ENCODE data around the gene CSMD2. TPM values are rescaled to one million over a fixed set of nuclear protein-coding genes. Genes with fewer than 3 reads are reported as not detected.

Gene CSMD2
- total RNA-seq, 2 experiments from 2014 or later = not detected

DNA sequence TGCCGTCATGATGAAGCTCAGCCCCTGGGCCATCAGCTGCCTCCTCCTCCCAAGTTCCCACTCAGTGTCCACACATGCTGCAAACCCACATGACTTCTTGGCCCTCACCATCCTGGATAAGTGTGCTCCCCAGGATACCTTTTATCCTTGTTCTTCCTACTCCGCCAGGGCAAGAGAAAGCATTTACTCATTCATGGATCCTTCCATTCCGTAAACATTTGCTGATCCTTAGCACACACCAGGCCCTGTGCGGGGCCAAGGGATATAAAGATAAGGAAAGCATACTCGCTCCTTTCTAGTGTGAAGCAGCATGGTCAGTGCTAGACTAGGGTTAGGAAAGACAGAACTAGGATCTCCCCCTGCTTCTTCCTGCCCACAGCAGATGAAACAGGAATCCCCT, 423.3 kb downstream of the CSMD2 start:
- TF ChIP-seq, protein P1, sequence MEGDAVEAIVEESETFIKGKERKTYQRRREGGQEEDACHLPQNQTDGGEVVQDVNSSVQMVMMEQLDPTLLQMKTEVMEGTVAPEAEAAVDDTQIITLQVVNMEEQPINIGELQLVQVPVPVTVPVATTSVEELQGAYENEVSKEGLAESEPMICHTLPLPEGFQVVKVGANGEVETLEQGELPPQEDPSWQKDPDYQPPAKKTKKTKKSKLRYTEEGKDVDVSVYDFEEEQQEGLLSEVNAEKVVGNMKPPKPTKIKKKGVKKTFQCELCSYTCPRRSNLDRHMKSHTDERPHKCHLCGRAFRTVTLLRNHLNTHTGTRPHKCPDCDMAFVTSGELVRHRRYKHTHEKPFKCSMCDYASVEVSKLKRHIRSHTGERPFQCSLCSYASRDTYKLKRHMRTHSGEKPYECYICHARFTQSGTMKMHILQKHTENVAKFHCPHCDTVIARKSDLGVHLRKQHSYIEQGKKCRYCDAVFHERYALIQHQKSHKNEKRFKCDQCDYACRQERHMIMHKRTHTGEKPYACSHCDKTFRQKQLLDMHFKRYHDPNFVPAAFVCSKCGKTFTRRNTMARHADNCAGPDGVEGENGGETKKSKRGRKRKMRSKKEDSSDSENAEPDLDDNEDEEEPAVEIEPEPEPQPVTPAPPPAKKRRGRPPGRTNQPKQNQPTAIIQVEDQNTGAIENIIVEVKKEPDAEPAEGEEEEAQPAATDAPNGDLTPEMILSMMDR (IDR thresholded peaks at IDR 0.05) = no peak
- no peaks in the 10 kb centered on the region for H3K4me1 ChIP-seq (ENCODE audit: insufficient read depth, low read length)
- no peak for ATAC-seq (ENCODE audit: poor library complexity)
- Mint-ChIP-seq H3K4me3 (no peak overlapping the region), H3K36me3 (ENCODE audit: low read depth) (no peaks in the 10 kb centered on the region), H3K4me1 (ENCODE audit: low read depth) (no peaks in the 10 kb centered on the region), H3K27ac (no peak overlapping the region), H3K9me3 (no peaks in the 10 kb centered on the region), H3K27me3 (peaks cover 32% of the 10 kb centered on the region)
- CTCF ChIA-PET = no interaction called here
- H3K36me3 ChIP-seq (ENCODE audit: insufficient read depth, low read length) = no peaks in the 10 kb centered on the region
- H3K9me3 ChIP-seq (ENCODE audit: control insufficient read depth in 1 of 2, insufficient read depth in 1 of 2, low read length in 2 of 2) = peaks cover 0 to 17% of the 10 kb centered on the region in 2 experiments
- H3K27ac ChIP-seq (ENCODE audit: low read depth in 1 of 2, low read length in 2 of 2) = no peak overlapping the region
- DNase-seq = no peak
- intact Hi-C loops (cut with DNase I, micrococcal nuclease) = no loop called here
- H3K4me3 ChIP-seq (ENCODE audit: low read length) = no peak overlapping the region
- peaks cover 3 to 8% of the 10 kb centered on the region in 2 experiments for H3K27me3 ChIP-seq (ENCODE audit: control insufficient read depth in 1 of 2, insufficient read depth in 2 of 2, low read length in 2 of 2)
- POLR2A ChIA-PET = no interaction called here

DNA sequence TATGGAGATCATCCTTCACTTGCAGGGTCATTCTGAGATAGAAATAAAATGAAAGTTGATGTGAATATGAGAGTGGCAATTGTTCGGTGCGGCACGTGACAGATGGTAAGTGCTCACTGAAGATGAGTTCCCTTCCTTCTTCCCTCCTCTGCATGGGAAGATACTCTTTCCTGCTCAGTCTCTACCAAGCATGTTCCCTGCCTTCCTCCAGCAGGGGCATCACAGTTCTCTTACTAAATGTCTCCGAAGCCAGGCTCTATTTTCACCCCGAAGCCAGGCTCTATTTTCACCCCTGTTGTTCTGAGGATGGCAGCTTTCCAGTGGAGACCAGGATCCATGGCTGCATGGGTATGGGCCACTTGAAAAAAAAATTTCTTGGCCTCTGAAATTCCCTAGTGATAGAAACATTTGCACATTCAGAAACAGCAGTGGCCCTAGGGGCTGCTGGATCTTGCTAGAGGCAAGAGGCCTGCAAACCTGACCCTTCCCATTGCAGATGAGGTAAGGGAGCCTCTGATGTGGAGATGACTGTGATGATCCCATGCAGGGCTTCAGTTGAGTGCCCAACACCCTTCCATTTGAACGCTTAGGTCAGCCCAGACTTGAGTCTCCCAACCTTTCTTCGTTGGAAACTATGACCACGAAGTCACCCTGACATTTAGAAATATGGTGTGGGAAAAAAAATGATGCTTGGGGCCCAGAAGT, 424.8 kb downstream of the CSMD2 start:
- no peaks in the 10 kb centered on the region for H3K9me3 Mint-ChIP-seq
- CTCF ChIA-PET = no interaction called here
- Histone ChIP-seq H3K4me1 (ENCODE audit: insufficient read depth, low read length) (no peaks in the 10 kb centered on the region), H3K27me3 (ENCODE audit: control insufficient read depth in 1 of 2, insufficient read depth in 2 of 2, low read length in 2 of 2) (peaks cover 0 to 3% of the 10 kb centered on the region in 2 experiments), H3K27ac (ENCODE audit: low read depth in 1 of 2, low read length in 2 of 2) (no peak overlapping the region), H3K36me3 (ENCODE audit: insufficient read depth, low read length) (no peaks in the 10 kb centered on the region), H3K9me3 (ENCODE audit: control insufficient read depth in 1 of 2, insufficient read depth in 1 of 2, low read length in 2 of 2) (peaks cover 0 to 17% of the 10 kb centered on the region in 2 experiments), H3K4me3 (ENCODE audit: low read length) (no peak overlapping the region)
- H3K36me3 Mint-ChIP-seq (ENCODE audit: low read depth) = no peaks in the 10 kb centered on the region
- DNase-seq (no peak), ATAC-seq (ENCODE audit: poor library complexity) (no peak)
- H3K4me1 Mint-ChIP-seq (ENCODE audit: low read depth) = no peaks in the 10 kb centered on the region
- peaks cover 31% of the 10 kb centered on the region for H3K27me3 Mint-ChIP-seq
- POLR2A ChIA-PET = no interaction called here
- intact Hi-C loops (cut with DNase I, micrococcal nuclease) = no loop called here
- H3K4me3 Mint-ChIP-seq = no peak overlapping the region
- TF ChIP-seq, protein P1 (IDR thresholded peaks at IDR 0.05) = no peak
- H3K27ac Mint-ChIP-seq = no peak overlapping the region

DNA sequence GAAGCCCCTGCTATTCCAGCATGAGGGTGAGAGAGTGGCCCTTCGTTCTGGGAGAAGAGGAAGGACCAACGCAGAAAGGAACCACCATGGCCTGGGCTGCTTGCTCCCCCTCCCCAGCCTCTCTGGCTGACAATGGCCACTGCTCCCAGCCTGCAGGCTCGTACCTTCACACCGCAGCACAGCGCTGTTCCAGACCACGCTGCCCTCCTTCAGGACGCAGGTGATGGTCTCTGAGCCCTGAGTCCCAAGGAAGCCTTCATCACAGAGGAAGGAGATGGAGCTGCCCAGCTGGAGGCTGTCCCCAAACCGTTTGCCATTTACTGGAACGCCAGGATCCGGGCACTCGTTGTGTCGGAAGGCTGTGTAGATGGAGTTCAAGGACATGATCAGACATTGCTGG, 426.1 kb downstream of the CSMD2 start:
- Mint-ChIP-seq H3K4me3 (no peak overlapping the region), H3K27ac (no peak overlapping the region), H3K4me1 (ENCODE audit: low read depth) (no peaks in the 10 kb centered on the region), H3K36me3 (ENCODE audit: low read depth) (no peaks in the 10 kb centered on the region), H3K27me3 (peaks cover 37% of the 10 kb centered on the region), H3K9me3 (no peaks in the 10 kb centered on the region)
- H3K9me3 ChIP-seq (ENCODE audit: control insufficient read depth in 1 of 2, insufficient read depth in 1 of 2, low read length in 2 of 2) = peaks cover 0 to 17% of the 10 kb centered on the region in 2 experiments
- TF ChIP-seq, protein P1 (IDR thresholded peaks at IDR 0.05) = no peak
- peaks cover 0 to 3% of the 10 kb centered on the region in 2 experiments for H3K27me3 ChIP-seq (ENCODE audit: control insufficient read depth in 1 of 2, insufficient read depth in 2 of 2, low read length in 2 of 2)
- ChIA-PET CTCF (no interaction called here), POLR2A (no interaction called here)
- H3K36me3 ChIP-seq (ENCODE audit: insufficient read depth, low read length) = no peaks in the 10 kb centered on the region
- H3K4me1 ChIP-seq (ENCODE audit: insufficient read depth, low read length) = no peaks in the 10 kb centered on the region
- ATAC-seq (ENCODE audit: poor library complexity) (no peak), DNase-seq (no peak)
- intact Hi-C loops (cut with DNase I, micrococcal nuclease) = no loop called here
- H3K27ac ChIP-seq (ENCODE audit: low read depth in 1 of 2, low read length in 2 of 2) = no peak overlapping the region
- no peak overlapping the region for H3K4me3 ChIP-seq (ENCODE audit: low read length)

All from CD4-positive, alpha-beta T cell (primary cell).